Measurements from ENCODE around the gene ATP5PO.
"Not testable (repeated sequence)": the region's sequence is repeated elsewhere in the genome, so short reads cannot be mapped to it uniquely, and the experiment has no call there.

The ATP5PO gene

DNA sequence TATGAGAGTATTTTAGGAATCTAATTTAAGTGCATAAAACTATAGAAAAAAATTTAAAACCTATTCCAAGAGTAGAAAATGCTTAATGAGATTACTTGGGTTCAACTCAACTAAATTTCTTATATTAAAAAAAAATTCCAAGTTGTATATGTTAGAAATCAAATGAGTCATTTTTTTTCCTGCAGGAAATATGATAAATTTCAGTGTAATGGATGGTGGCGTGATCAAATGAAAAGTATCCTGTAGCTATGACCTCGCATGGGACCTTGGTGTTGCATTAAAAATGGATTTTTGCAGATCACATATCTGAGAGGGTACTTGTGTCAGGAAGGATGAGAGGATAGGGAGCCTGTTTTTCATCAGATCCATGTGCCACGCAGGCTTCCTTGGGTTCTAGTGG is 17.9 kb downstream of the ATP5PO start:
- no peak for DNase-seq

DNA sequence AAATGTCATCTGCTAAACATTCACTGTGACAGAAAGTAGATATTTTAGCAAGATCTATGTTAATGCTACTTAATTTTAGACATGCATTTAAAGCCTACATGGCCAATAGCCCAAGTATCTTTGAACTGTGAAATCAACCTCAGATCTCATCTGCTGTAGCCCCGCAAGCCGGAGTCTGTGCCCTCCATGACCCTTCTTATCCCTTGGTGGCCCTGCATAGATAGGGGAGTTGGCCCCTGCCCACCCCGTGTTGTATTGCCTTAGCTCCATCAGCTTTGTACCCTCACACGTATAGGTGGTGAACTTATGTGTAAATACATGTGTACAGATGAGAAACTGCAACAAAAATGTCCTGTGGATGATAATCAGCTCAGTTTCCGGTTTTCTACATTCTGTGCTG is 18.5 kb downstream of the ATP5PO start:
- no peak for DNase-seq

DNA sequence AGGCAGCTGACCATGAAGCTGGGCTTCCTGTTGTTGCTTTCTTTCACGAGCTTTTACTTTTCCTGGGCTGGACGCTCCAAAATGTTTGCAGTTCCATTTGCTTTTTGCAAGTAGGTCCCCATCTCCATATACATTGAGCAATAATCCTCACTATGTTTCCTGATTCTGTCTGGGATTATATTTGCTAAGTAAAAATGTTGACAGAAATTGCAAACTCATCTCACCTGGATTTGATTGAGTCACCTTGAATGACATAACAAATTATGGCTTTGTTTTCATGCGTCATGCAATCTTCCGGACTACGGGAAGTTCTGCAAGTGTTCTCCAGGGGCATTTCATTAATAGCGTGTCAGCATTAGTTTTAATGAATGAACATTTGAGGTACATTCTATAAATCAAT is 18.9 kb downstream of the ATP5PO start:
- DNase-seq, result no peak

DNA sequence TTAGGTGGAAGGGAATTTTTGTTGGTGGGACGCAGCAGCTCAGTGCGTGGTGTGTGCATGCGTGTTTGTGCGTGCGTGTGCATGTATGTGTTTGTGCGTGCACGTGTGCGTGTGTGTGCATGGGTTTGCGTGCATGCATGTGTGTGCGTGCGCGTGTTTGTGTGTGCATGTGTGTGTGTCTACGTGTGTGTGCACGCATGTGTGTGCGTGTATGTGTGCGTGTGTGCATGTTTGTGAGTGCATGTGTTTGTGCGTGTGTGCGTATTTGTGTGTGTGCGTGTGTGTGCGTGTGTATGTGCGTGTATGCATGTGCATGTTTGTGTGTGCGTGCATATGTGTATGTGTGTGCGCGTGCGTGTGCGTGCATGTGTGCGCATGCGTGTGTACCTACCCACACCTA is 20.2 kb downstream of the ATP5PO start:
- no peak for DNase-seq

DNA sequence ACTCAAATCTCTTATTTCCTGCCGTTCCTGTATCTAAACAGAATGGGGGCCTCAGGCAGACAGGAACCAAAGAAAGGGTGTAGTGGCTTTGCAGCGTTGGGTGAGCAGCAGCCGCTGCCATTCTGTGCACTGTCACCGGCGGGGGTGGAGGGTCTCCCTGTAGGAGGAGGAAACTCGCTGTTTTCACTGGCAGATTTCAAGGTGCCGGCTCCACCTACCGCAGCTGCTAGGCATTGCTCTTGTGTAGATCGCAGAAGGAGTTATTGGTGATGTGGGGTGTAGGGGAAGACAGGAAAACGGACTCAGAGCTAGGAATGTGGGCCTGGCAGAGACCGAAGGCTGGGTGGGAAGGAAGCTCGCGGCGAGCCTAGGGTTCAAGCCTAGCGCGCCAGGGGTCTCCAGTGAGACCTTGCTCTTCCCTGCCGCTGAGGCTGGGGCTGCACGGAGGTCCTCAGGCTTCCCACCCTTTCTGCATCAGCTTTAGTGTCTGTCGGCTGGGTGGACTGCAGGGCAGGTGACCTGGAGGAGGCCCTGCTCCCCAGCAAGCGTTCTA is 20.8 kb downstream of the ATP5PO start:
- DNase-seq, result peak; percentile 68

DNA sequence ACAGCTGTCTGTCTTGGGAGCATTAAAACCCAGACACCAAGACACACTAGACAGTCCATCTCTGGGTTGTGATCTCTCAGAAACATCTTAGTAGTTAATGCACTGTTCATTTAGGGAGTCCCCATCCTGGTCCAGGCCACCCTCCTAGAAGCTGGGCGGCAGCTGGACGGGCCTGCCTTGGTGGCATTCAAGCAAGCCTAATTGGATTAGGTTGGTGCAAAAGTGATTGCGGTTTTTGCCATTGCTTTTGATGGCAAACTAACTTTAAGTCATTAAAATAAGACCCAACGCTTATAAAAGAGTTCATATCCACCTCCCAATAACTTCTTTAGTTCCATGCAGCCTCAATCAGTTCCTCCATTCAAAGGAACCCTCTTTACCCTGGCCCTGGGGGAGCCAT is 21.7 kb downstream of the ATP5PO start:
- DNase-seq, result no peak

DNA sequence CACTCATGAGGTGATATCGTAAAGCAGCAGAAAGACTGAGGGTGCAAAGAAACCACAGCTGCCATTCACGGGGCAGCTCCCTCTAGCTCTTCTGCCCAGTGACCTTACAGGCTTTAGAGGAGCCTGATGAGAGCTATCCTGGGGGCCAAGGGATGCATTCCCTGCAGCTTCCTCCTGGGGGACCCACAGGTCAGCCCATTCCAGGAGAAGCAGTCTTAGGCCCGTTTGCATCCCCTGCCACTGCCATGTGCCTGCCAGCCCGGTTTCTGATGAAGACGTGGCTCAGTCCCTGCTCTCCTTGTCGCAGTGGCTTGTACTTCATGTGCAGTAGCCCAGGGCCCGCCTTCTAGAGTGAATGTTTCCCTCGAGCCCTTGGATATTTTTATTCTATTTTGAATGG is 22.8 kb downstream of the ATP5PO start:
- no peak for DNase-seq

DNA sequence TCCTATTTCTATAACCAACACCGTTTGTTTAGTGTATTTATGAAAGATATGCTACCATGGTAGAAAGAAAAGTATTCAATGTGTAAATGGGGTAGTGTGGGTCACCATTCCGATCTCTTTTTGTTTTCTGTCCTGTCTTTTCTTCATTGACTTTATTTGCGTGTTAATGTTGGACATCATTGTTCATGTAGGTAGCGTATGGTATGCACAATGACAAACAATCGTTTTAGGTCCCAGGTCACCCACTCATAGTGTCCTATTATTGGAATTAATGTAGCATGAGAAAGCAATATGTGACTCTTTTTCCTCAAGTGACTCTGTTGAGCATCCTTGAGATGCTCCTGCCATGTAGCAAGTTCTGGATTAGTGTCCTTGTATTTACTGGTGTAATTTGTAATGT is 25.4 kb downstream of the ATP5PO start:
- no peak for DNase-seq

DNA sequence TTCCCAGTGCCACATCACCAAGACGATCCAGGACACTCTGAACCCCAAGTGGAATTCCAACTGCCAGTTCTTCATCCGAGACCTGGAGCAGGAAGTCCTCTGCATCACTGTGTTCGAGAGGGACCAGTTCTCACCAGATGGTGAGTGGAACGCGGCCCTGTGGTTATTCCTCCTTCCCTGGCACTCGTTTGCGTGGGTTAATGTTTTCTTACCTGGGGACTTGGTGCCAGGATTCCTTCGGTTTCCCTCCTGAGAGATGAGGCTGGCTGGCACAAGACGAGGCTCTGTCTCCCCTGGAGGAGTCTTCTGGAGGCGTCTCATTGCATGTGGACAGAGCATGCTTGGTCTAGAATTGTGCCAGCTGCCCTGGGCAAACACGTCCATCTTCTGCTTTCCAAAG is 29.3 kb downstream of the ATP5PO start:
- no peak for DNase-seq

DNA sequence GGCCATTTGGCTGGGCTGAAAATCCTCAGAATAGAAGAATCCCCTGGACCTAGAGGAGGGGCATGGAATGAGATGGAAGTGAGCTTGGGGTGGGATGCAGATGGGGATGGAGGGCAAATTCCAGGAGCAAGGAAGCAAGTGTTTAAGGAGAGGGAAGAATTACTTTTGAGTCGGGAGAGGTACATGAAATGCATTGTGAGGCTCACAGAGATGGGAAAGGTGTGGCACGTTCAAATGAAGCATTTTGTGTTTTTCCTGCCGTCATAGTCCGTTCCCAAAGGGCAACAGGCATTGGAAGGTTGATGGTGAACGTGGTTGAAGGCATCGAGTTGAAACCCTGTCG is 30.5 kb downstream of the ATP5PO start:
- no peak for DNase-seq

DNA sequence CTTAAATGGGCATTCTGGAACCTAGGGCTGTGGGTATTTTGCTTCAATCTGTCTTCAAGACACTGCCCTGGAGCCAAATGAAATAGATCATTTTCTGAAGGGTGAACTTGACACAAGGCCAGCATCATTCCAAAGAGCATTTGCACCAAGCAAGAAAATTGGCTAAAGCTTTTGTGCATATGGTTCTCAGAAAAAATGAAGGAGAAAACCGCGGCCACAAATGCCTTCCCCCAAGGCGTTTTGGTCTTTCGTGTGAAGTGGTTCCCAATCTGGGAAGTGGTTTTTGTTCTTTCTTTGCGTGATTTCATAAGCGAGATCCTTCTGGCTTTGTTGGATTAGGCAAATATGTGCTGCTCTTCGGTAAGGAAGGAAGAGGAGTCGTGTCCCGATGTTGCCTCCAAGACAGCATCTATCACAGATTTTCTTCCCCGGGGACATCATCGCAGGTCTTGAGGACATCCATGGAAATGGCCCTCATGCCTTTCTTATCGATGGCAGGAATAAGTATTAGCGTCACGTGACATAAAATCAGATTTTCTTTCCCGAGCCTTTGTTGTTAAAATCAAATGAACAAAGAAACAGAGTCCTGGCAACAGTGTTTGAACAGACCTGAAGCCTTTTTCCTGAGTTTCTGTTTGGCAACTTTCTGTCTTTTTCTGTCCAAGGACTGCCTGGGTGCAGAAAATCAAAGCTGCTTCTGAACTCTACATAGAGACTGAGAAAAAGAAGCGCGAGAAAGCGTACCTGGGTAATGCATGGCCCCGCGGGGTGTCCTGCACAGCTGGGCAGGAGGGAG is 31.0 kb downstream of the ATP5PO start:
- DNase-seq, result no peak

DNA sequence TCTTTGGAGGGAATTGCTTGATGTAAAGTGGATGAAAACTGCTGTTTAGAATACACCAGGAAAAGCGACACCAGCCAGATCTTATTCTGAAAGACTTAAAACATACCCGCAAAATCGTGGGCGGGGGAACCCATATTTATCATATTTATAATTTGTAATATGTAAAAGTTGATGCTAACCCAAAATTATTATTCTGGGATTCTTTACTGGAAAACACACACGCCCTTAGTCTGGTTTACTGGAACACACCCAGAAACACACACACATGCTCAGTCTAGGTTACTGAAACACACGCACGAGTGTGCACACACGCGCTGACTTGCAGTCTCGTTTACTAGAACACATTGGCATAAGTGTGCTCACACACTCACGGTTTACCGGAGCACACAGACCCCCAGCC is 32.5 kb downstream of the ATP5PO start:
- DNase-seq, result no peak

DNA sequence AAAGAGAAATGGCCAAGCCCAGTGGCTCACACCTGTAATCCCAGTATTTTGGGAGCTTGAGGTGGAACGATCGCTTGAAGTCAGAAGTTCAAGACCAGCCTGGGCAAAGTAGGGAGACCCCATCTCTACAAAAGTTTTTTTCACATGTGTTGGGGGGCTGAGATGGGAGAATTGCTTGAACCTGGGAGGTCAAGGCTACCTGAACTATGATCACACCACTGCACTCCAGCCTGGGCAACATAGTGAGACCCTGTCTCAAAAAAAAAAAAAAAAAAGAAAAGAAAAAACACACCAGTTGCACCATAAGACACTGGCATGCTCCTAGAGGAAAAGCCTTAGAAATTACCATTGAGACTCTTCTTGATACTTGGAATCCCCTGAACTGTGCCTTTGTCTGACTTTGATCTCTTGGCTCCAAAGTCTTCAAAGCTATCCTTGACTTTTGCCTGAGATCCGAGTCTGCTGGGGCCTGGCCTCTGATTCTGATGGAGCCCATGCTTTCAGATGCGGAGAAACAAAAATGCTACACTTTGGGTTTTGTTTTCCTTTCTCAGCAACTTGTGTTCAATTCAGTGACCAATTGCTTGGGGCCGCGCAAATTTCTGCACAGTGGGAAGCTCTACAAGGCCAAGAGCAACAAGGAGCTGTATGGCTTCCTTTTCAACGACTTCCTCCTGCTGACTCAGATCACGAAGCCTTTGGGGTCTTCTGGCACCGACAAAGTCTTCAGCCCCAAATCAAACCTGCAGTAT is 33.7 kb downstream of the ATP5PO start:
- DNase-seq, result no peak

DNA sequence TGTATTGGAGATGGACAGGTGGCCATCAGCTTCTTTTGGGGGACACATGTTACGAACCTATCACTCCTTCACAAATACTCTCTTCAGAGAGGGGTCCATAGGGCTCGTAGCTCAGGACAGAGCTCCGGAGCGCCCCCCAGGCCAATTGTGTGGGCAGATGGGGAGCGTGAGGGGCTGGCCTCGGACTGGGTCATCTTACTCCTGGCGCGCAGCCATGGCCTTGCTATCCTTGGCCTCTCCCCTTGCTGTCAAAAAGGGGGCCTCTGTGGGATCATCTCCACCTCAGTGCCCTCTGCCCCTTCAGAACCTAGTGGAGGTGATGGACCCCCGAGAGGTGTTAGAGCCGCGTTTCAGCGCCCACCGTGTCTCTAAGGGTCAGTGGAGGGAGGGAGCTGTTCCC is 35.0 kb downstream of the ATP5PO start:
- DNase-seq, result no peak

DNA sequence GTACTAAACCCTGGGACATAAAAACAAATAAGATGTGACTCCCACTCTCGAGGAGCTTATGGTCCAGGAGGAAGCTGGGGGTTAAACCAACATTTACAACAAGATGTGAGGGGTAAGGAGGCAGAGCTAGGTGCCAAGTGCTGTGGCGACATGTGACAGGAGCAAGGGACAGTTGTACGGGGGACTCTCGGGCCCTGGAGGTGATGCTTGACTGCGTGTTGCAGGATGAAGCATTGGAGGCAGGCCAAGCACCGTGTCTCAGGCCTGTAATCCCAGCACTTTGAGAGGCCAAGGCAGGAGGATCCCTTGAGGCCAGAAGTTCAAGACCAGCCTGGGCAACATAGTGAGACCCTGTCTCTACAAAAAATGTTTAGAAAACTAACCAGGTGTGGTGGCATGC is 36.8 kb downstream of the ATP5PO start:
- no peak for DNase-seq

DNA sequence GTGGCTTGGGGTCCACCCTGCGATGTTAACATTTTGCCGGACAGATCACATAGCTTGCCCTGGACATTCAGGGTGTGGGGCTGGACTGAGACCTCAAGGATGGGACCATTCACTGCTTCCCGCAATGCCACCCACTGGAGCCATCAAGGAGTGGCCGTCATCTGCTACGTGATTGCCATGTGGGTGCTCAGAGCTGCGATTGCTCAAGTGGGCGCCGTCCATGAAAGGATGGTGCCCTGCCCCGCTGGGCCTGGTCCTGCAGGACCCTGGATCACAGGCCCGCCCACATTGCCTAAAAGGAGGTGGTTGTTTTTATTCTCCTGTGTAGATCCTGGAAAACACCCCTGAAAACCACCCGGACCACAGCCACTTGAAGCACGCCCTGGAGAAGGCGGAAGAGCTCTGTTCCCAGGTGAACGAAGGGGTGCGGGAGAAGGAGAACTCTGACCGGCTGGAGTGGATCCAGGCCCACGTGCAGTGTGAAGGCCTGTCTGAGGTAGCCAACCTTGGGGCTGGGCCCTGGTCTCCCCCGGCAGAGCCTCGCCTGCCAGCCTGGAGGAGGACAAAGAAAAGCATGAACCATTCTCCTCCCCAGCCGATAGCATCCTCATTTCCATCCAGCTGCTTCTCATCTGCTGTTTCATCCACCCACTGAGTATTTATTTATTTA is 40.4 kb downstream of the ATP5PO start:
- DNase-seq, result no peak

DNA sequence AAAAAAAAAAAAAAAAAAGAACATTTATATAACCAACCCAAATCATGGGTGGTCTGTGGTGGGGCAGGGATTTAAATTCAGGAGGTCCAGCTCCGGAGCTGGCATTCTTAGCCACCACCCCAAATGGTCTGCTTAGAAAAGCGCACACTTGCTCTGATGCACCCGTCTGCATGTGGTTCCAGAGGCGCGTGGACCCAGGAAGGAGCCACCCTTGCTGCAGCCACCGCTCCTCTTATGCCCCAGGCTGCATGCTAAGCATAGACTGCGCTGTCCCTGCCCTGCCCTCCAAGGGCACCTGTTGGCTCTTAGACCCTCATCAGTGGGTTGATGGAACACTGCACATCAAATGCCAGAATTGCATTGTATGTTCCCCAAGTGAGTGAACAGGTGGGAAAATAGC is 41.4 kb downstream of the ATP5PO start:
- no peak for DNase-seq

DNA sequence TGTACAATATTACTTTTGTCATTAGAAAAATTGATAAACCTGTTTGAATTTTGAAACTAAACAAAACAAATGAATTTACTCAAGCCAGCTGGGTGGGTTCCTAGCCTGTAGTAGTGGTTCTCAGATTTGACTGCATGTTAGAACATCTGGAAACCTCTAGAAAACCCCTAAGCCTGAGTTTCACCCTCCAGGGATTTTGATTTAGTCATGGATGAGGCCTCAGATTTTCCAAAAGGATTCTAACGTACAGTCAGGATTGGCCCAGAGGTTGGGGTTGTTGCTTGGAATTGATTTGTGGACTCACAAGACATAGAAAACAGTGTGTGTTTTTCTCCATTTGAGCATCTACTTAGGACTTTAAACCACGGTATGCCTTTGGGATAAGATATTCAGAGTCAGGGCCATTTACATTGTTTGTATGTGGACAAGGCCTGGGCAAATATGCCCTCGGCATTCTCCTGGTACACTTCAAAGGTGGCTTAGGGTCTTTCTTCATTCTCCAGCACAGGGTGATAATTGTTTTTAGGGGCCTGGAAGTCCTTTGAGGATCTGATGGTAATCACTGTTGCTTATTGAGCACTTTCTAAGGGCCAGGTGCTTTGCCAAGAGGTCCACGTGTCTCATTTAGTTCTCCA is 42.6 kb downstream of the ATP5PO start:
- no peak for DNase-seq

DNA sequence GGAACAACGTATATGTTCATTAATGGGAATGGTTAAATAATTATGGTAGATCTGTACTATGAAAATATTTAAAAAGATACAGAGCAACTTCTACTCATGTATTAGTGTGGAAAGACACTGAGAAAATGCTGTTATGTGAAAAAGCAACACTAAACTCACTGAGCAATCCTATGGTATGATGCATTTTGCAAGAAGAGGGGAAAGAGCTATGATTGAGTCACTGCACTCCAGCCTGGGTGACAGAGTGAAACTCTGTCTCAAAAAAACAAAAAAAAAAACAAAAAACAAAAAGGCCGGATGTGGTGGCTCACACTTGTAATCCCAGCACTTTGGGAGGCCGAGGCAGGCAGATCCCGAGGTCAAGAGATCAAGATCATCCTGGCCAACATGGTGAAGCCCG is 44.4 kb downstream of the ATP5PO start:
- no peak for DNase-seq

DNA sequence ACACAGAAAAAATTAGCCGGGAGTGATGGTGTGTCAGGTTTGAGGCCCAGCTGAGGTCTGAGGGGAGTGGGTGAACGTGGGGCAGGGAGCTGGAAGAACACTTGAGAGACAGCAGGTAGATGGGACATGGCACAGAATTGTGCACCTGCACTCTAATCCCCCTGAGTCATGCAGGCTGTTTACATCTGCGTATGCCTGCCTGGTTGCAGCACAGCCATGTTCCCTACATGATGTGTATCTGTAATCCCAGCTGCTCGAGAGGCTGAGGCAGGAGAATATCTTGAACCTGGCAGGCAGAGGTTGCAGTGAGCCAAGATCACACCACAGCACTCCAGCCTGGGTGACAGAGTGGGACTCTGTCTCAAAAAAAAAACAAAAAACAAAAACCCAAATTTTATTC is 44.8 kb downstream of the ATP5PO start:
- no peak for DNase-seq

DNA sequence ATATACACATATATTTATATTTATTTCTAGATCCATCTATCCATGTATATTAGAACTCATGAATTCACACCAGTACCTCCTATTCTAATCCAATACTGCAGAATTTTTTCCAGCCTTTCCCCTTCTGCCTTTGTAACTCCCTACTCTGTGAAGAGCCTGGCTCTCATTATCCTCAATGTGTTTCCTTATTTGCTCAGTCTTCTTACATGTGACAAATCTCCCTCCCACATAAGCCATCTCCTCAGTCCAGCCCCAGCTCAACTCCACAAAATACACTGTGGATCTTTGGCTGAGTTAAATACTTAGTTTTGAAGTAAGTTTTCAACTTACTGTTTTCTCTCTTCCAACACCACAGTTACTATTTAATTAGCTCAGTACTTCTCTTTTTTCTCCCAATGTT is 45.7 kb downstream of the ATP5PO start:
- no peak for DNase-seq

DNA sequence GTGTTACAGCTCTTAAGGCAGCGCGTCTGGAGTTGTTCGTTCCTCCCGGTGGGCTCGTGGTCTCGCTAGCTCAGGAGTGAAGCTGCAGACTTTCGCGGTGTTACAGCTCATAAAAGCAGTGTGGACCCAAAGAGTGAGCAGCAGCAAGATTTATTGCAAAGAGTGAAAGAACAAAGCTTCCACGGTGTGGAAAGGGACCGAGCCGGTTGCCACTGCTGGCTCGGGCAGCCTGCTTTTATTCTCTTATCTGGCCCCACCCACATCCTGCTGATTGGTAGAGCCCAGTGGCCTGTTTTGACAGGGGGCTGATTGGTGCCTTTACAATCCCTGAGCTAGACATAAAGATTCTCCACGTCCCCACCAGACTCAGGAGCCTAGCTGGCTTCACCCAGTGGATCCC is 47.7 kb downstream of the ATP5PO start:
- not testable (repeated sequence) for DNase-seq

DNA sequence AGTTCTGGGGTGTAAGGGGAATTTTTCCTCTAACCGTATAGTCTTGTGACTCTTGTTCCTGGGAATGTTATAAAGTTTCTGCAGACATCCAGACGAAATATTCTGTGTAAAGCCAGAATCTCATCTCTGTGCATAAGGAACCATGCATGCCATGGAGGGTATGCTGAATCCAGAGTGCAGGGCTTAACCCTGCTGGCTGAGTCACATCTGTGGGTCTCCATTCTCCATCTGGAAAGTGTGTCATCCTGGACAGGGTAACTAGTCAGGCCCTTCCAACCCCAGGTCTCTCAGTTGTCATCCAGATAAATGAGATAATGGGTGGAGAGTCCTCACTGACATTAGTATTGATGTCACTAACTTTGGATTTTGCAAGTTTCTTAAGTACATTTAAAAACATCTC is 48.8 kb downstream of the ATP5PO start:
- DNase-seq, result no peak

Measured in midbrain (tissue), 1 donor.